Measurements from ENCODE around the gene TPRX1. TPM values are rescaled to one million over a fixed set of nuclear protein-coding genes. Genes with fewer than 3 reads are reported as not detected.

TPRX1 gene
- total RNA-seq, 4 donors from 2014 or later: not detected

DNA sequence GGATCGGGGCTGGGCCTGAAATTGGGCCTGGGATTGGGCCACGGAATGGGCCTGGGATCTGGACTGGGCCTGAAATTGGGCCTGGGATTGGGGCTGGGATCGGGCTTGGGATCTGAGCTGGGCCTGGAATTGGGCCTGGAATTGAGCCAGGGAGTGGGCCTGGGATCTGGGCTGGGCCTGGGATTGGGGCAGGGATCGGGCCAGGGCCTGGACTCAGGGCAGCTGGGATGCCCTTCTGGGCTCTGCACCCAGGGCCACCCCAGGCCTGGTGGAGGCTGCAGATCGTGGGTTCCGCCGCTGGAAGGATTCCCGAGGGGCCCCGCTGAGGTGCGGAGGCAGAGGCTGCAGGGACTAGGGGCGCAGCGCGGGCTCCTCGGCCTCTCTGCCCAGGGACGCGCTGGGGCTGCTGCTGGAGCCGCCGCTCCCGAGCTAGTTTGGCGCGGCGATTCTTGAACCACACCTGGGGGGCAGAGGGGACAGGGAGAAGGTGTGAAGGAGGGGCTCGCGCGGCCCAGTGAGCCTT, 1.8 kb downstream of the TPRX1 start:
- no peaks in the 10 kb centered on the region for H3K4me1 ChIP-seq
- intact Hi-C loops (cut with DNase I; ENCODE audit: low total_unique reads): no loop called here
- no peak overlapping the region for H3K4me3 ChIP-seq
- no peak overlapping the region for H3K27ac ChIP-seq
- no peaks in the 10 kb centered on the region for H3K27me3 ChIP-seq
- no peaks in the 10 kb centered on the region for H3K36me3 ChIP-seq
- H3K9me3 ChIP-seq: no peaks in the 10 kb centered on the region
- no peak for TF ChIP-seq POLR2A (IDR thresholded peaks at IDR 0.05)
- TF ChIP-seq, protein P1, sequence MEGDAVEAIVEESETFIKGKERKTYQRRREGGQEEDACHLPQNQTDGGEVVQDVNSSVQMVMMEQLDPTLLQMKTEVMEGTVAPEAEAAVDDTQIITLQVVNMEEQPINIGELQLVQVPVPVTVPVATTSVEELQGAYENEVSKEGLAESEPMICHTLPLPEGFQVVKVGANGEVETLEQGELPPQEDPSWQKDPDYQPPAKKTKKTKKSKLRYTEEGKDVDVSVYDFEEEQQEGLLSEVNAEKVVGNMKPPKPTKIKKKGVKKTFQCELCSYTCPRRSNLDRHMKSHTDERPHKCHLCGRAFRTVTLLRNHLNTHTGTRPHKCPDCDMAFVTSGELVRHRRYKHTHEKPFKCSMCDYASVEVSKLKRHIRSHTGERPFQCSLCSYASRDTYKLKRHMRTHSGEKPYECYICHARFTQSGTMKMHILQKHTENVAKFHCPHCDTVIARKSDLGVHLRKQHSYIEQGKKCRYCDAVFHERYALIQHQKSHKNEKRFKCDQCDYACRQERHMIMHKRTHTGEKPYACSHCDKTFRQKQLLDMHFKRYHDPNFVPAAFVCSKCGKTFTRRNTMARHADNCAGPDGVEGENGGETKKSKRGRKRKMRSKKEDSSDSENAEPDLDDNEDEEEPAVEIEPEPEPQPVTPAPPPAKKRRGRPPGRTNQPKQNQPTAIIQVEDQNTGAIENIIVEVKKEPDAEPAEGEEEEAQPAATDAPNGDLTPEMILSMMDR (IDR thresholded peaks at IDR 0.05): no peak
- no peak for DNase-seq

GRCh38 chr19:47801270-47801669, 3.1 kb downstream of the TPRX1 start:
- Histone ChIP-seq H3K27me3 (no peaks in the 10 kb centered on the region), H3K4me1 (no peaks in the 10 kb centered on the region), H3K9me3 (no peaks in the 10 kb centered on the region), H3K36me3 (no peaks in the 10 kb centered on the region), H3K4me3 (no peak overlapping the region), H3K27ac (no peak overlapping the region)
- TF ChIP-seq POLR2A (IDR thresholded peaks at IDR 0.05): no peak
- TF ChIP-seq, protein P1 (IDR thresholded peaks at IDR 0.05): no peak
- DNase-seq: no peak
- intact Hi-C loops (cut with DNase I; ENCODE audit: low total_unique reads): no loop called here

DNA sequence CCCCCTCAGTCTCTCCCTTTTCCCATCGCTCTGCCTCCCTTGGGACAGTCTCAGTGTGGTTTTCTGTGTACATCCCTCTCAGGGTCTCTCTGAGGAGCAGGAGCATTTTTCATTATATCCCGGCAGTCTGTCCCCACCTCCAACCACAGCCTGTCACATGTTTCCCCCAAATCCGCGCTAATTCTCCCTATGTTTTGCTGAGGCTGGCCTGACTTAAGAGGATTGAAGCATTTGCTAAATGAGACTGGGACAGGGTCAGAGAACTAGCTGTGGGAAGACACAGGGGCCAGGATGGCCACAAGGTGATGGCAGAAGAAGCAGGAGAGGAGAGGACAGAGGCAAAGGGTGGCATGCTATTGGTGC, 5.5 kb downstream of the TPRX1 start:
- TF ChIP-seq, protein P1 (IDR thresholded peaks at IDR 0.05): no peak
- TF ChIP-seq POLR2A (IDR thresholded peaks at IDR 0.05): no peak
- H3K4me1 ChIP-seq: no peaks in the 10 kb centered on the region
- intact Hi-C loops (cut with DNase I; ENCODE audit: low total_unique reads): no loop called here
- no peaks in the 10 kb centered on the region for H3K36me3 ChIP-seq
- H3K4me3 ChIP-seq: no peak overlapping the region
- H3K27ac ChIP-seq: no peak overlapping the region
- DNase-seq: no peak
- H3K9me3 ChIP-seq: no peaks in the 10 kb centered on the region
- no peaks in the 10 kb centered on the region for H3K27me3 ChIP-seq

DNA sequence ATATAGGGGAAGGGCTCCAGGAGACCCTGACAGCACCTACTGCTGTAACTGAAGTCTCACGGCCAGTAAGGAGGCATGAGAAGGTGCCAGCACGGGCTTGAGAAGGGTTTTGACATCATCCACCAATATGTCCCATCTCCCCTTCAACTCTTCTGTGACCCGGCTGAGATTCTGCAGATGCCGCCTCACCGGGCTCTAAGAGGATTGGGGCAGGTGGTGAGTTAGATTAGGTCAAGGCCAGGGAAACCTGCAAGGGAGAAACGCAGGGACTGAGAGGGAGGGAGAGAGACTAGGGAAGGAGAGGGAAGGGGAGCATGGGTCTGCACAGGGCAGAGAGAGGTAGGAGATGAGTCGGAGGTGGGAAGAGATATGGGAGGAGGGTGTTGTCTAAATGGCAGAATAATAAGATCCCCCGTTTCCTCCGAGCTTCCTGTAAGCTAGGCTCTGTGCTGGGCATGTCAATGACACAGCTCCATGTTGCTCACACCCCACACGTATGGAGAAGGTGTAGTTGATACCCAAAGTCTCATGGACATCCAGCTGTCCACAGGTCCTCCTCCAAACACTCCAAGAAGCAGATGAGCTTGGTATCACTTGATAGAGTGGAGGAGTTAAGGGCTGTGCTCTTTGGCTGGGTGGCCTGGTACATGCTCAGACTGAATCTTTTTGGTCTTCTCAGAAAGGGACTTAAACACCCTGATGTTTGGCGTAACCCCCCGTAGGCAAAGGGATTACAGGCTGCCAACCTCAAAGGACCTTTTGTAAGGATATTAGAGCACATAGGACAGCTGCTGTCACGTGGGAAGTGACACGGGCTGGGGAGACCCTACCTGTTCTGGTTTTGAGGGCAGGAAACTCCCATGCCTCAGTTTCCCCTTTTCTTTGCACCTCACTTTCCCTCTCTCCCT, 6.1 kb downstream of the TPRX1 start:
- Histone ChIP-seq H3K27me3 (no peaks in the 10 kb centered on the region), H3K36me3 (no peaks in the 10 kb centered on the region), H3K4me3 (no peak overlapping the region), H3K27ac (no peak overlapping the region), H3K4me1 (no peaks in the 10 kb centered on the region), H3K9me3 (no peaks in the 10 kb centered on the region)
- TF ChIP-seq, protein P1 (IDR thresholded peaks at IDR 0.05): no peak
- TF ChIP-seq POLR2A (IDR thresholded peaks at IDR 0.05): no peak
- no peak for DNase-seq
- intact Hi-C loops (cut with DNase I; ENCODE audit: low total_unique reads): no loop called here

- Histone ChIP-seq H3K27ac (no peak overlapping the region), H3K36me3 (no peaks in the 10 kb centered on the region), H3K4me1 (no peaks in the 10 kb centered on the region), H3K9me3 (no peaks in the 10 kb centered on the region), H3K4me3 (no peak overlapping the region), H3K27me3 (no peaks in the 10 kb centered on the region)
- DNase-seq: no peak
- TF ChIP-seq POLR2A (IDR thresholded peaks at IDR 0.05): no peak
- TF ChIP-seq, protein P1 (IDR thresholded peaks at IDR 0.05): no peak
- intact Hi-C loops (cut with DNase I; ENCODE audit: low total_unique reads): no loop called here
These were observed 7.6 kb downstream of the TPRX1 start for GRCh38 chr19:47796785-47797184.

Measured in uterus (tissue), 4 donors.